GM06990 (cell line): ENCODE results near the gene INTS1.

Experiments used
- DNase-seq: peaks from one replicate; pipeline ENCODE4 v3.0.0-alpha.2; 2011; ENCODE audit not compliant: insufficient read length; ENCODE audit errors: extremely low read depth
- H3K27me3 ChIP-seq: replicated peaks from 2 replicates; pipeline ENCODE4 v1.6.0; 2011; ENCODE audit warnings: low read length; ENCODE audit not compliant: control insufficient read depth, insufficient read depth
- H3K36me3 ChIP-seq: 2 replicates; pipeline ENCODE4 v1.5.1; 2011; ENCODE audit warnings: low read length; ENCODE audit not compliant: control insufficient read depth, insufficient read depth
- H3K4me3 ChIP-seq: replicated peaks from 2 replicates; pipeline ENCODE4 v1.5.1; 2011; ENCODE audit warnings: low read depth, mild to moderate bottlenecking, control low read depth, low read length
- CTCF ChIP-seq: IDR thresholded peaks from 2 replicates; pipeline ENCODE4 v1.5.1; 2011; ENCODE audit warnings: low read length, control low read depth, mild to moderate bottlenecking, inconsistent platforms; ENCODE audit not compliant: insufficient read depth, poor library complexity, severe bottlenecking

INTS1 gene

DNA sequence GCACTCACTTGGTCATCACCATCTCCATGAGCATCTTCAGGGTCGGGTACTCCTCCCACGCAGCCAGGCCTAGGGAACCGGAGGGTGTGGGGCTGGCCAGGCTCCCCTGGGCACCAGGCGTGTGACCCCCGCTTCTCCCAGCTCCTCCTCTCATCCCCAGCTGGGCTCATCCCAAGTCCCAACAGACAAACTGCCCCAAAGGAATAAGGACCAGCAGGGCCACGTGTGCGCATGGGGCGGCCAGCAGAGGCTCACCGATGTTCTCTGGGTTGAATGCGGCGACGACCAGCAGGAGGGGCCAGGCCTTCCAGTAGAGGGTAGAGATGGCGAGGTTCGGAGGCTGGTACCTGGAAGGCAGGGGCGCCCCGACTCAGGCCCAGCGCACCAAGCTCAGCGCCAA is 14.9 kb downstream of the INTS1 start:
- no peak for DNase-seq
- peaks cover 35% of the 10 kb centered on the region for H3K36me3 ChIP-seq
- H3K27me3 ChIP-seq, result no peaks in the 10 kb centered on the region
- TF ChIP-seq CTCF, result no peak
- H3K4me3 ChIP-seq, result no peak overlapping the region

DNA sequence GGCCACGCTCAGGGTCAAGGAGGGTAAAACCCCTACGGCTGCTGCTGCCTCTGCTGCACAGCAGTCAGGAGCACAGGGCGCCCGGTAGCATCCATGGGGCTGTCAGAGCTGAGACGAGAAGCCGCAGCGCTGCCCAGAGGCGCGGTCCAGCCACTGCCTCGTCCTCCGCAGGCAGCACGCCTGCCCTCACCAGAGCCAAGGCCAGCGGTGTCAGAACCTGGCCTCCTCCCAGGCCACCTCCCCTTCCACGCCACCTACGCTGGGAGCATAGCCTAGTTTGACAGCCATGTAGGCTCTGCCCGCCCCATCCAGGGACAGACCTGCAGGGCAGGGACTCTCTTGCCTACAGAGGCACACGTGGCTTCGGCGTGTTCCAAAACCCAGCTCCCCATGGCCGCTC is 16.2 kb downstream of the INTS1 start:
- H3K36me3 ChIP-seq, result peaks cover 40% of the 10 kb centered on the region

GRCh38 chr7:1487466-1487865 is 16.7 kb downstream of the INTS1 start:
- H3K4me3 ChIP-seq, result no peak overlapping the region
- no peaks in the 10 kb centered on the region for H3K27me3 ChIP-seq
- no peak for DNase-seq
- H3K36me3 ChIP-seq, result peaks cover 44% of the 10 kb centered on the region
- TF ChIP-seq CTCF, result no peak

More for the DNA sequence above, 16.2 kb downstream of the INTS1 start:
- Histone ChIP-seq H3K4me3 (no peak overlapping the region), H3K27me3 (no peaks in the 10 kb centered on the region)
- DNase-seq, result no peak
- no peak for TF ChIP-seq CTCF

DNA sequence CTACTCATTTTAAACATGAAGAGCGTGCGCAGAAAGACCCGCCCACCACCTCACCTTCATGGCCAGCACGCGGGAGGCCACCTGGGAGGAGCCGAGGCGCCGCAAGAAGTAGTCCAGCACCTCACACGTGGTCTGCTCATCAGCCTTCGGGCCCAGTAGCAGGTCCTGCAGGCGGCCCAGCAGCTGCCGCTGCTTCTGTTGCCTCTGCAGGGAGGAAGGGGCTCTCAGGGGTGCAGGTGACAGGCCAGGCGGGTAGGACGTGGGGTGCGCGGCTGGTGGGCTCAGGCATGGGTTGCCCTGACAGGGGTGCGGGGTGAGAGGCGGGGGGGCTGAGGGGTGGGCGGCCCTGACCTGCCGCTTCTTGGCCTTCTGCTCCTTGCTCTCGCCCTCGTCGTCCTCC is 17.6 kb downstream of the INTS1 start:
- no peaks in the 10 kb centered on the region for H3K27me3 ChIP-seq
- peaks cover 41% of the 10 kb centered on the region for H3K36me3 ChIP-seq
- TF ChIP-seq CTCF, result no peak
- DNase-seq, result no peak
- H3K4me3 ChIP-seq, result no peak overlapping the region

- DNase-seq, result no peak
- Histone ChIP-seq H3K4me3 (no peak overlapping the region), H3K36me3 (peaks cover 40% of the 10 kb centered on the region), H3K27me3 (no peaks in the 10 kb centered on the region)
- TF ChIP-seq CTCF, result no peak
Observed at GRCh38 chr7:1485156-1485555, 19.0 kb downstream of the INTS1 start.

DNA sequence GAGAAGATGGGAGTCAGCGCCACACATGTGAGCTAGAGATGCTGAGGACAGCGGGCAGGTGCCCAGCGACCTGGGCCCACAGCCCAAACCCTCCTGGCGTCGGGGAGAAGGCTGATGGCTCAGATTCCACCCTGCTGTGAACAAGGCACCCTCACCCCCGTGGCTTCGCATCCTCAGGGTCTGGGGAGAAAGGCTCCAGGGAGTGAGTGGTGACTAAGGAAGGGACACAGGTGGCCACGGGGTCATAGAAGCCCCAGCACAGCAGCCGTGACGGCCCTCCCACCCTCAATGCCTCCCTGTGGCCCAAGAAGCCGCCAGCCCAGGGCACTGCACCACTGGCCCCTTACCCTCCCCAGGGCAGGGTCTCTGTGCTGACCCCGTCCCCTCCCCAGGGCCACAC is 19.6 kb downstream of the INTS1 start:
- no peak for TF ChIP-seq CTCF
- Histone ChIP-seq H3K4me3 (no peak overlapping the region), H3K27me3 (no peaks in the 10 kb centered on the region), H3K36me3 (peaks cover 39% of the 10 kb centered on the region)
- no peak for DNase-seq
